NCI-H526 (cell line): ENCODE results near the gene LRRC10B.

Source experiments
- DNase-seq, 2 experiments: peaks; one replicate each; lab custom pipeline; 2025; lab: John Stamatoyannopoulos, UW

Gene LRRC10B

GRCh38 chr11:61509043-61510029 lies 787 bp downstream of the LRRC10B start:
- DNase-seq, result peak; percentile 68 to 94

GRCh38 chr11:61510166-61510919 lies 1.8 kb downstream of the LRRC10B start:
- no peak for DNase-seq

- DNase-seq, result no peak
These were observed 2.4 kb downstream of the LRRC10B start for GRCh38 chr11:61510974-61511373.

- no peak for DNase-seq
These were observed 2.8 kb downstream of the LRRC10B start for GRCh38 chr11:61511383-61511782.

GRCh38 chr11:61512435-61512834 lies 3.9 kb downstream of the LRRC10B start:
- DNase-seq, result peak; percentile 95 to 96

GRCh38 chr11:61513143-61513765 lies 4.7 kb downstream of the LRRC10B start:
- DNase-seq, result peak; percentile 87 to 95

GRCh38 chr11:61514050-61514917 lies 5.7 kb downstream of the LRRC10B start:
- peak; percentile 58 to 81 for DNase-seq

GRCh38 chr11:61515686-61516085 lies 7.1 kb downstream of the LRRC10B start:
- DNase-seq, result no peak

- no peak for DNase-seq
These were observed 7.6 kb downstream of the LRRC10B start for GRCh38 chr11:61516191-61516590.

GRCh38 chr11:61516675-61517572 lies 8.4 kb downstream of the LRRC10B start:
- DNase-seq, result peak in 1 of 2 experiments; percentile 59

GRCh38 chr11:61518032-61518795 lies 9.7 kb downstream of the LRRC10B start:
- no peak for DNase-seq

- DNase-seq, result no peak
These were observed 14.3 kb downstream of the LRRC10B start for GRCh38 chr11:61522881-61523280.

- no peak for DNase-seq
These were observed 15.9 kb downstream of the LRRC10B start for GRCh38 chr11:61524446-61524845.

GRCh38 chr11:61524963-61525587 lies 16.5 kb downstream of the LRRC10B start:
- DNase-seq, result no peak

GRCh38 chr11:61526229-61526628 lies 17.7 kb downstream of the LRRC10B start:
- DNase-seq, result no peak

GRCh38 chr11:61526956-61527731 lies 18.6 kb downstream of the LRRC10B start:
- no peak for DNase-seq

GRCh38 chr11:61528114-61528513 lies 19.6 kb downstream of the LRRC10B start:
- no peak for DNase-seq

GRCh38 chr11:61529537-61530225 lies 21.1 kb downstream of the LRRC10B start:
- no peak for DNase-seq
